ENCODE data around the gene SRSF12. TPM values are rescaled to one million over a fixed set of nuclear protein-coding genes. Genes with fewer than 3 reads are reported as not detected.
"Not testable (repeated sequence)": the region's sequence is repeated elsewhere in the genome, so short reads cannot be mapped to it uniquely, and the experiment has no call there.

Gene SRSF12
- total RNA-seq, 1 donor from 2014 or later: 3.7 TPM

DNA sequence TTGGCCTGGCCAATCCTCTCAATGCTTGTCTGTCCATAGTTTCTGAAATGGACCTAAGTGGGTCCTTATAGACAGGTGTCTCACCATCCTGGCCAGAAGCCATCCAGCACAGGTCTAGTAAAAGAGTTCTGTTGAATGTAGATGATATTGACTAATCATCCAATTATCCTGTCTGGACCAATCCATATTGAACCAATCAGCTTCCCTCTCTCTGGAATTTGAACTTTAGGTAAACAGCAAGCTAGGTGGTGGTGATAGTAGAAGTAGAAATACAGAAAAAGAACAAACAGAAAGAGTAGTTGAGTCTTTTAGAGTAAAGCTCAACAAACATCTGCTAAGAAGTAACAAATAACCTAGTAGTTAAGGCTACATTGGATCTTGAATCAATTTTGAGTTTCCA, 46.8 kb downstream of the SRSF12 start:
- Mint-ChIP-seq H3K4me1 (ENCODE audit: unreplicated experiment) (peaks cover 11% of the 10 kb centered on the region), H3K4me3 (ENCODE audit: unreplicated experiment) (no peak overlapping the region), H3K27me3 (ENCODE audit: unreplicated experiment) (peaks cover 18% of the 10 kb centered on the region), H3K27ac (ENCODE audit: unreplicated experiment) (no peak overlapping the region), H3K36me3 (ENCODE audit: unreplicated experiment) (no peaks in the 10 kb centered on the region), H3K9me3 (ENCODE audit: unreplicated experiment) (no peaks in the 10 kb centered on the region)
- DNase-seq (ENCODE audit: extremely low spot score, unreplicated experiment): no peak
- TF ChIP-seq, protein P1, sequence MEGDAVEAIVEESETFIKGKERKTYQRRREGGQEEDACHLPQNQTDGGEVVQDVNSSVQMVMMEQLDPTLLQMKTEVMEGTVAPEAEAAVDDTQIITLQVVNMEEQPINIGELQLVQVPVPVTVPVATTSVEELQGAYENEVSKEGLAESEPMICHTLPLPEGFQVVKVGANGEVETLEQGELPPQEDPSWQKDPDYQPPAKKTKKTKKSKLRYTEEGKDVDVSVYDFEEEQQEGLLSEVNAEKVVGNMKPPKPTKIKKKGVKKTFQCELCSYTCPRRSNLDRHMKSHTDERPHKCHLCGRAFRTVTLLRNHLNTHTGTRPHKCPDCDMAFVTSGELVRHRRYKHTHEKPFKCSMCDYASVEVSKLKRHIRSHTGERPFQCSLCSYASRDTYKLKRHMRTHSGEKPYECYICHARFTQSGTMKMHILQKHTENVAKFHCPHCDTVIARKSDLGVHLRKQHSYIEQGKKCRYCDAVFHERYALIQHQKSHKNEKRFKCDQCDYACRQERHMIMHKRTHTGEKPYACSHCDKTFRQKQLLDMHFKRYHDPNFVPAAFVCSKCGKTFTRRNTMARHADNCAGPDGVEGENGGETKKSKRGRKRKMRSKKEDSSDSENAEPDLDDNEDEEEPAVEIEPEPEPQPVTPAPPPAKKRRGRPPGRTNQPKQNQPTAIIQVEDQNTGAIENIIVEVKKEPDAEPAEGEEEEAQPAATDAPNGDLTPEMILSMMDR (IDR thresholded peaks at IDR 0.05): no peak

DNA sequence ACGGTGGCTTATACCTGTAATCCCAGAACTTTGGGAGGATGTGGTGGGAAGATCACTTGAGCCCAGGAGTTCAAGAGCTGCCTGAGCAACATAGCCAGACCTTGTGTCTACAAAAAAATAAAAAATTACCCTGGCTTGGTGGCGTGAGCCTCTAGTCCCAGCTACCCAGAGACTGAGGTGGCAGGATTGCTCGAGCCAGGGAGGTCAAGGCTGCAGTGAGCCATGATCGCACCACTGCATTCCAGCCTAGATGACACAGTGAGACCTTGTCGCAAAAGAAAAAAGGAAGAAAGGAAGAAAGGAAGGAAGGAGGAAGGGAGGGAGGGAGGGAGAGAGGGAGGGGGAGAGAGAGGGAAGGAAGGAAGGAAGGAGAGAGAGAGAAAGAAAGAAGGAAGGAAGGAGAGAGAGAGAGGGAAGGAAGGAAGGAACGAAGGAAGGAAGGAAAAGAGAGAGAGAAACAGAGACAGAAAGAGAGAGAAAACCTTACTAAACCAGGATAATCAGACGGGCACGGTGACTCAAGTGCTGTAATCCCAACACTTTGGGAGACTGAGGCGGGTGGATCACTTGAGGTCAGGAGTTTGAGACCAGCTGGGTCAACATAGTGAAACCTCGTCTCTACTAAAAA, 48.2 kb downstream of the SRSF12 start:
- DNase-seq (ENCODE audit: extremely low spot score, unreplicated experiment): no peak
- Mint-ChIP-seq H3K27ac (ENCODE audit: unreplicated experiment) (no peak overlapping the region), H3K4me1 (ENCODE audit: unreplicated experiment) (peaks cover 11% of the 10 kb centered on the region), H3K4me3 (ENCODE audit: unreplicated experiment) (no peak overlapping the region), H3K9me3 (ENCODE audit: unreplicated experiment) (no peaks in the 10 kb centered on the region), H3K36me3 (ENCODE audit: unreplicated experiment) (no peaks in the 10 kb centered on the region), H3K27me3 (ENCODE audit: unreplicated experiment) (peaks cover 18% of the 10 kb centered on the region)
- TF ChIP-seq, protein P1 (IDR thresholded peaks at IDR 0.05): no peak

DNA sequence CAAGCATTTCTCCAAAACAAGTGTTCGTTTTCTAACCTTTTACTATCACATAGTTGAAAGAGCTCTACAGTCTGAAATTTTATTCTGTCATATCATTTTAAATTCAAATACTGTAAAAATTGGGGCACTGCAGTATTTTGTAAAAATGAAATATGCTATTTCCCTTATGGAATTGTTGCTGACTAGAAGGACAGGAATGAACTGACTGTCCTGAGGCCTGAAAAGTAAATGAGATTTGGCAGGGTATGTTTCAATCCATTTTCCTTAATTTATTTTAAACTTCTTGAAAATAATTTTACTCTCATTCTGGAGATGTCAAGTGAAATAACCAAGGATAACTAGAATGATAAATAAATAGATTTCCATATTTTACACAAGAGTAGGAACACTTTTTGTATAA, 49.2 kb downstream of the SRSF12 start:
- peaks cover 11% of the 10 kb centered on the region for H3K4me1 Mint-ChIP-seq (ENCODE audit: unreplicated experiment)
- no peaks in the 10 kb centered on the region for H3K9me3 Mint-ChIP-seq (ENCODE audit: unreplicated experiment)
- H3K27ac Mint-ChIP-seq (ENCODE audit: unreplicated experiment): no peak overlapping the region
- TF ChIP-seq, protein P1 (IDR thresholded peaks at IDR 0.05): no peak
- peaks cover 18% of the 10 kb centered on the region for H3K27me3 Mint-ChIP-seq (ENCODE audit: unreplicated experiment)
- no peak overlapping the region for H3K4me3 Mint-ChIP-seq (ENCODE audit: unreplicated experiment)
- H3K36me3 Mint-ChIP-seq (ENCODE audit: unreplicated experiment): no peaks in the 10 kb centered on the region
- DNase-seq (ENCODE audit: extremely low spot score, unreplicated experiment): no peak

DNA sequence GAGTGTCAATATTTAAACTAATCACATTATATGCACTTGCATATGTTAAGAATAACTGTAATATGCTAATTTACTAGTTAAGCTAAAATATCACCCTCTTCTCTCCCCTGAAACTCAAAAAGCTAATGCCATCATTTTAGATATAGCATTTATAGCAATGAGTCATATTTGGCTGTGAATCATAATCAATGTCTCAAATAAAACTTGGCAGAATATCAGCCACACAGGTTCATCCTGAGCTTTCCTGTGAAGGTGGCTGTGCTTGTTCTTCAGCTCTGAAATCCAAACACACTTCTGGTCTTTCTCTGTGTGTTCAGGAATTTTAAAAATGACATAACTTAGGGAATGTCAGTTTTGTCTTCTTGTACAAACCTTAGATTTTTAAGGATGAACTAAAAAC, 50.1 kb downstream of the SRSF12 start:
- no peak overlapping the region for H3K27ac Mint-ChIP-seq (ENCODE audit: unreplicated experiment)
- no peaks in the 10 kb centered on the region for H3K36me3 Mint-ChIP-seq (ENCODE audit: unreplicated experiment)
- H3K27me3 Mint-ChIP-seq (ENCODE audit: unreplicated experiment): peaks cover 18% of the 10 kb centered on the region
- no peak overlapping the region for H3K4me3 Mint-ChIP-seq (ENCODE audit: unreplicated experiment)
- peaks cover 6% of the 10 kb centered on the region for H3K4me1 Mint-ChIP-seq (ENCODE audit: unreplicated experiment)
- TF ChIP-seq, protein P1 (IDR thresholded peaks at IDR 0.05): no peak
- H3K9me3 Mint-ChIP-seq (ENCODE audit: unreplicated experiment): no peaks in the 10 kb centered on the region
- DNase-seq (ENCODE audit: extremely low spot score, unreplicated experiment): no peak

DNA sequence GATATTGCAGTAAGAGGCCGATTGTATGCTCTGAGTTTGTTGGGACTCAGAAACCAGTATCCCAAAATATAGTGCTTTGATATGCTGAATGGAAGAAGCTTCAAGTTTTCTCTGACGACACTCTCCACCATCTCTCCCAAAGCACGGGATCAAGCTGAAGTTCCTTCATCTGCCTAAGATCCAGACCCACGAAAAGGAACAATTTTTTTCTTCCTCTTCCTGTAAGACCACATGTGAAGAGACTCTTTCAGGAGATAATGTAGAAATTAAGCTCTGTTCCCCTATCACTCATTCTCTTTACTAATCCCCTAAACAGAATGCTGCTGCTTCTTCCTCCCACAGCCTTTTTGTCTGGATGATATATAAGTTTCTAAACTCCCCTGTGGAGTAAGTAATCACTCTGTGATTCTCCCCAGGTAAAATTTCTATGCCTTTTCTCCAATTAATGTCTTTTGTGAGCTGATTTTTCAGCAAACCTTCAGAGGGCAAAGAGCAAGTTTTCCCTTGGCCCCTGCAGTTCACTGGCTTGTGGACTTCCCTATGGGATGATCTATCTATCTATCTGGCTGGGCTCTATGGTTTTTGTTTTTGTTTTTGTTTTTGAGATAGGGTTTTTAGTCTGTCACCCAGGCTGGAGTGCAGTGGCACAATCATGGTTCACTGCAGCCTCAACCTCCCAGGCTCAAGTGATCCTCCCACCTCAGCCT, 50.8 kb downstream of the SRSF12 start:
- H3K4me3 Mint-ChIP-seq (ENCODE audit: unreplicated experiment): no peak overlapping the region
- no peak overlapping the region for H3K27ac Mint-ChIP-seq (ENCODE audit: unreplicated experiment)
- peaks cover 18% of the 10 kb centered on the region for H3K27me3 Mint-ChIP-seq (ENCODE audit: unreplicated experiment)
- no peaks in the 10 kb centered on the region for H3K9me3 Mint-ChIP-seq (ENCODE audit: unreplicated experiment)
- TF ChIP-seq, protein P1 (IDR thresholded peaks at IDR 0.05): no peak
- DNase-seq (ENCODE audit: extremely low spot score, unreplicated experiment): no peak
- no peaks in the 10 kb centered on the region for H3K36me3 Mint-ChIP-seq (ENCODE audit: unreplicated experiment)
- H3K4me1 Mint-ChIP-seq (ENCODE audit: unreplicated experiment): no peaks in the 10 kb centered on the region

DNA sequence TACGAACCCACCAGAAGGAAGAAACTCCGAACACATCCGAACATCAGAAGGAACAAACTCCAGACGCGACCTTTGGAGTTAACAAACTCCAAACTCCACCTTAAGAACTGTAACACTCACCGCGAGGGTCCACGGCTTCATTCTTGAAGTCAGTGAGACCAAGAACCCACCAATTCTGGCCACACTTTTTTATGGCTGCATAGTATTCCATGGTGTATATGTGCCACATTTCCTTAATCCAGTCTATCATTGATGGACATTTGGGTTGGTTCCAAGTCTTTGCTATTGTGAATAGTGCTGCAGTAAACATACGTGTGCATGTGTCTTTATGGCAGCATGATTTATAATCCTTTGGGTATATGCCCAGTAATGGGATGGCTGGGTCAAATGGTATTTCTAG, 51.8 kb downstream of the SRSF12 start:
- not testable (repeated sequence) for H3K4me3 Mint-ChIP-seq (ENCODE audit: unreplicated experiment); DNase-seq (ENCODE audit: extremely low spot score, unreplicated experiment); H3K4me1 Mint-ChIP-seq (ENCODE audit: unreplicated experiment); H3K36me3 Mint-ChIP-seq (ENCODE audit: unreplicated experiment); H3K27ac Mint-ChIP-seq (ENCODE audit: unreplicated experiment); H3K9me3 Mint-ChIP-seq (ENCODE audit: unreplicated experiment)
- H3K27me3 Mint-ChIP-seq (ENCODE audit: unreplicated experiment): peaks cover 18% of the 10 kb centered on the region

DNA sequence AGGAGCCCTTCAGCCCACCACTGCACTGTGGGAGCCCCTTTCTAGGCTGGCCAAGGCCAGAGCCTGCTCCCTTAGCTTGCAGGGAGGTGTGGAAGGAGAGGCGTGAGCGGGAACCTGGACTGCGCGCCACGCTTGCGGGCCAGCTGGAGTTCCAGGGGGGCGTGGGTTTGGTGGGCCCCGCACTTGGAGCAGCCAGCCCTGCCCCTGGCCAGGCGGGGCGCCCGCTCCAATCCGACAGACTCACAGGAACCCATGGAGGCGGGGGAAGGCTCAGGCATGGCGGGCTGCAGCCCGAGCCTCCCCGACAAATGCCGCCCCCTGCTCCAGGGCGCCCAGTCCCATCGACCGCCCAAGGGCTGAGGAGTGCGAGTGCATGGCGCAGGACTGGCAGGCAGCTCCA, 52.9 kb downstream of the SRSF12 start:
- peaks cover 18% of the 10 kb centered on the region for H3K27me3 Mint-ChIP-seq (ENCODE audit: unreplicated experiment)
- not testable (repeated sequence) for H3K4me1 Mint-ChIP-seq (ENCODE audit: unreplicated experiment); H3K27ac Mint-ChIP-seq (ENCODE audit: unreplicated experiment); H3K9me3 Mint-ChIP-seq (ENCODE audit: unreplicated experiment); H3K36me3 Mint-ChIP-seq (ENCODE audit: unreplicated experiment); DNase-seq (ENCODE audit: extremely low spot score, unreplicated experiment); H3K4me3 Mint-ChIP-seq (ENCODE audit: unreplicated experiment)

Data from osteocyte (in vitro differentiated cells).